Neural progenitor cell (in vitro differentiated cells): ENCODE measurements around the gene ZNF627. TPM values are rescaled to one million over a fixed set of nuclear protein-coding genes. Genes with fewer than 3 reads are reported as not detected.
A peak's percentile ranks its signal among the peaks of the same experiment; 100 is the strongest.

Source experiments
- DNase-seq: peaks from one replicate; pipeline ENCODE4 v3.0.0-alpha.2; 2016; ENCODE audit warnings: low spot score
- H2AFZ ChIP-seq: fragments of 200-600 bp; sonication (generic); replicated peaks from 2 replicates; pipeline ENCODE4 v1.6.1; 2016; ENCODE audit warnings: antibody characterized with exemption
- H3F3A ChIP-seq: fragments of 200-600 bp; sonication (generic); 2 replicates; pipeline ENCODE4 v1.6.1; 2016; ENCODE audit warnings: antibody characterized with exemption, low read depth
- H3K27ac ChIP-seq: fragments of 200-600 bp; sonication (generic); 2 replicates; pipeline ENCODE4 v1.5.1; 2016; ENCODE audit warnings: mild to moderate bottlenecking
- H3K27me3 ChIP-seq: fragments of 200-600 bp; sonication (generic); 2 replicates; pipeline ENCODE4 v1.6.1; 2016; ENCODE audit warnings: mild to moderate bottlenecking, moderate library complexity
- H3K36me3 ChIP-seq: fragments of 200-600 bp; sonication (generic); 2 replicates; pipeline ENCODE4 v1.5.1; 2016
- H3K4me1 ChIP-seq: fragments of 200-600 bp; sonication (generic); 2 replicates; pipeline ENCODE4 v1.6.1; 2016; ENCODE audit warnings: mixed run types
- H3K4me2 ChIP-seq: fragments of 200-600 bp; sonication (generic); 2 replicates; pipeline ENCODE4 v1.6.1; 2016
- H3K4me3 ChIP-seq: fragments of 200-600 bp; sonication (generic); 2 replicates; pipeline ENCODE4 v1.5.1; 2016
- H3K79me2 ChIP-seq: fragments of 200-600 bp; sonication (generic); 2 replicates; pipeline ENCODE4 v1.6.1; 2016; ENCODE audit warnings: low read depth
- H3K9ac ChIP-seq: fragments of 200-600 bp; sonication (generic); 2 replicates; pipeline ENCODE4 v1.6.1; 2016
- H3K9me3 ChIP-seq: fragments of 200-600 bp; sonication (generic); 2 replicates; pipeline ENCODE4 v1.5.1; 2016; ENCODE audit warnings: low read depth
- H4K20me1 ChIP-seq: fragments of 200-600 bp; sonication (generic); 2 replicates; pipeline ENCODE4 v1.6.1; 2016; ENCODE audit warnings: low read depth
- H3K27ac Mint-ChIP-seq: 3 replicates; pipeline ENCODE4 v1.8.0; 2021; ENCODE audit warnings: mixed read lengths
- H3K27me3 Mint-ChIP-seq: 2 replicates; pipeline ENCODE4 v1.8.0; 2022; ENCODE audit warnings: low read depth, mild to moderate bottlenecking, inconsistent platforms, moderate library complexity, mixed read lengths; ENCODE audit not compliant: insufficient read depth
- H3K36me3 Mint-ChIP-seq: 3 replicates; pipeline ENCODE4 v1.8.0; 2021; ENCODE audit warnings: mixed read lengths
- H3K4me1 Mint-ChIP-seq: 3 replicates; pipeline ENCODE4 v1.8.0; 2021; ENCODE audit warnings: mixed read lengths
- H3K4me3 Mint-ChIP-seq: 3 replicates; pipeline ENCODE4 v1.8.0; 2021; ENCODE audit warnings: mild to moderate bottlenecking, moderate library complexity, mixed read lengths
- H3K9me3 Mint-ChIP-seq: 3 replicates; pipeline ENCODE4 v1.8.0; 2020; ENCODE audit warnings: mixed read lengths
- EZH2 ChIP-seq: fragments of 200-600 bp; sonication (generic); IDR thresholded peaks from 2 replicates; pipeline ENCODE4 v1.6.1; 2017; ENCODE audit warnings: antibody characterized with exemption, mild to moderate bottlenecking, moderate library complexity
- EZH2phosphoT487 ChIP-seq: fragments of 200-600 bp; sonication (generic); IDR thresholded peaks from 2 replicates; pipeline ENCODE4 v1.6.1; 2017; ENCODE audit warnings: antibody characterized with exemption
- total RNA-seq: library from RNA; depleted of rRNA; stranded (reverse); fragments of >200 nt; gene quantifications from 2 replicates; pipeline ENCODE4 v1.2.3, GENCODE V29; 2015; ENCODE audit warnings: low replicate concordance
- TF ChIP-seq, protein P1 (sequence below): fragments of 200-600 bp; sonication (generic); IDR thresholded peaks from 2 replicates; pipeline ENCODE4 v1.5.1; 2017; ENCODE audit warnings: antibody characterized with exemption, mild to moderate bottlenecking

ZNF627 gene
- total RNA-seq, 1 donor from 2014 or later, result 38.5 TPM

DNA sequence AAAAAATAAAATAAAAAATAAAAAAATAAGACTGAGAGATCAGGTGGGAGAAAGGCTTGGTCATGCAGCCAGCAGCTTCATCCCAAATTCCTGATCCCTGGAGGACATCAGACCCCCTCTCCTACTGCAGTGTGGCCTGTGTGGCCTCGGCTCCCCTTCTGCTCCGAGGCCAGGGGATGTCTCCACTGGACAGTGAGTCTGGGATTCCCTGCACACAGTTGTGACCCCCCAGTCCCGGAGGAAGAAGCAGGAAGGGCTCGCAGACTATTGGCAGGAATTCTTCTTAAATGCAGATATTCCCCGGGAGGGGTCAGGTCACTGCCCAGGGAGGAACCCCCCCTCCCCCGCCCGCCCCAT, 41.9 kb downstream of the ZNF627 start:
- H3K27me3 ChIP-seq, result no peaks in the 10 kb centered on the region
- Mint-ChIP-seq H3K4me1 (no peaks in the 10 kb centered on the region), H3K36me3 (peaks cover 20% of the 10 kb centered on the region), H3K4me3 (peak overlapping the region; percentile 98), H3K27me3 (peaks cover 2% of the 10 kb centered on the region), H3K27ac (no peak overlapping the region), H3K9me3 (peaks cover 37% of the 10 kb centered on the region)
- TF ChIP-seq, protein P1, sequence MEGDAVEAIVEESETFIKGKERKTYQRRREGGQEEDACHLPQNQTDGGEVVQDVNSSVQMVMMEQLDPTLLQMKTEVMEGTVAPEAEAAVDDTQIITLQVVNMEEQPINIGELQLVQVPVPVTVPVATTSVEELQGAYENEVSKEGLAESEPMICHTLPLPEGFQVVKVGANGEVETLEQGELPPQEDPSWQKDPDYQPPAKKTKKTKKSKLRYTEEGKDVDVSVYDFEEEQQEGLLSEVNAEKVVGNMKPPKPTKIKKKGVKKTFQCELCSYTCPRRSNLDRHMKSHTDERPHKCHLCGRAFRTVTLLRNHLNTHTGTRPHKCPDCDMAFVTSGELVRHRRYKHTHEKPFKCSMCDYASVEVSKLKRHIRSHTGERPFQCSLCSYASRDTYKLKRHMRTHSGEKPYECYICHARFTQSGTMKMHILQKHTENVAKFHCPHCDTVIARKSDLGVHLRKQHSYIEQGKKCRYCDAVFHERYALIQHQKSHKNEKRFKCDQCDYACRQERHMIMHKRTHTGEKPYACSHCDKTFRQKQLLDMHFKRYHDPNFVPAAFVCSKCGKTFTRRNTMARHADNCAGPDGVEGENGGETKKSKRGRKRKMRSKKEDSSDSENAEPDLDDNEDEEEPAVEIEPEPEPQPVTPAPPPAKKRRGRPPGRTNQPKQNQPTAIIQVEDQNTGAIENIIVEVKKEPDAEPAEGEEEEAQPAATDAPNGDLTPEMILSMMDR, result no peak
- TF ChIP-seq EZH2phosphoT487 (no peak), EZH2 (no peak)
- no peaks in the 10 kb centered on the region for H3K9me3 ChIP-seq
- H3K27ac ChIP-seq, result no peak overlapping the region
- H2AFZ ChIP-seq, result peak overlapping the region; percentile 70
- no peaks in the 10 kb centered on the region for H3K4me1 ChIP-seq
- H3K4me3 ChIP-seq, result peak overlapping the region; percentile 69
- peaks cover 18% of the 10 kb centered on the region for H3K79me2 ChIP-seq
- peak overlapping the region; percentile 83 for H3K4me2 ChIP-seq
- H3F3A ChIP-seq, result peaks cover 5% of the 10 kb centered on the region
- no peak overlapping the region for H3K9ac ChIP-seq
- no peaks in the 10 kb centered on the region for H3K36me3 ChIP-seq
- no peaks in the 10 kb centered on the region for H4K20me1 ChIP-seq
- no peak for DNase-seq

DNA sequence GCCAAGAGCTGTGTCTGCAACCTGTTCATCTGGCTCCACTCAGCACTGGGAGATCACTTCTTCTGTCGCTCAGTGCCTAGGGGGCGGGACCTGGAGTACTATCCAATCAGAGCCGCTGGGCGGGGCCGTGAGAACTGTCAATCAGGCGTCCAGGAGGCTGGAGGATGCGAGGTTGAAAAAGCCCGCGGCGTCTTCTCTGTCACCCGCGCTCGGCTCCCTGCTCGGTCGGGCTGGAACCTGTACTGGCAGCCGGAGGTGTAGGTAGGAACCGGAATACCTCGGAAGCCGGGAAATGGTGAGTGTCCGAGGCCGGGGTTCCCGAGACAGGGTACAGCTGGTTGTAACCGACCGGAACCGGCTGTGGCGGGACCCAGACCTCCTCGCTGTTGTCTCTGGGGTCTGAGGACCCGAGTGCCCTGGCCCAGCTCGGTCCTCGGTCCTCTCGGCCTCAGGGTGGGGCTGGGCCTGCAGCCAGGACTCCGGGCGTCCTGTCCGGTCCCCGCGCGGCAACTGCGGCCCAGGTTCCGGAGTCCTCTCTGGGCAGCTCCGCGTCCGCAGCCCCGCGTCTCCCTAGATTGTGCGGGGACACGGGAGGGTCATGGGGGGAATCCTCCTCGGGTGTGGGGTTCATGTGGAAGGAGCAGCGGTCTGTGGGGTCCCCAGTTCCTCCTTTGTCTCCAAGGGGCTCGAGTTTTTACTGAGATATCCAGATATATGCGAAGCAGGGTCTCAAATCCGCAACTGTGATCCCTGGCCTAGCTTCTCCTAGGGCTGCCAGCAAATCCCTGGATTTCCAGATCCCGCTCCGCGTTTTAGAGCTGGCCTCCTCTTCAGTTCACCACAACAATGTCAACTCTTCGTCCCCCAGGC, 42.6 kb downstream of the ZNF627 start:
- peaks cover 2% of the 10 kb centered on the region for H3K27me3 Mint-ChIP-seq
- Histone ChIP-seq H3K79me2 (peaks cover 18% of the 10 kb centered on the region), H3K9ac (peak overlapping the region; percentile 99), H3K36me3 (no peaks in the 10 kb centered on the region), H3K27ac (peak overlapping the region; percentile 76), H3K4me2 (peak overlapping the region; percentile 83), H2AFZ (peak overlapping the region; percentile 94), H3F3A (peaks cover 5% of the 10 kb centered on the region), H3K9me3 (no peaks in the 10 kb centered on the region), H3K4me3 (peak overlapping the region; percentile 69), H3K4me1 (no peaks in the 10 kb centered on the region), H4K20me1 (no peaks in the 10 kb centered on the region), H3K27me3 (no peaks in the 10 kb centered on the region)
- H3K4me3 Mint-ChIP-seq, result peak overlapping the region; percentile 98
- peak; percentile 99 for DNase-seq
- TF ChIP-seq EZH2, result no peak
- TF ChIP-seq EZH2phosphoT487, result no peak
- TF ChIP-seq, protein P1, result no peak
- H3K27ac Mint-ChIP-seq, result peak overlapping the region; percentile 94
- H3K36me3 Mint-ChIP-seq, result peaks cover 25% of the 10 kb centered on the region
- H3K9me3 Mint-ChIP-seq, result peaks cover 36% of the 10 kb centered on the region
- no peaks in the 10 kb centered on the region for H3K4me1 Mint-ChIP-seq

DNA sequence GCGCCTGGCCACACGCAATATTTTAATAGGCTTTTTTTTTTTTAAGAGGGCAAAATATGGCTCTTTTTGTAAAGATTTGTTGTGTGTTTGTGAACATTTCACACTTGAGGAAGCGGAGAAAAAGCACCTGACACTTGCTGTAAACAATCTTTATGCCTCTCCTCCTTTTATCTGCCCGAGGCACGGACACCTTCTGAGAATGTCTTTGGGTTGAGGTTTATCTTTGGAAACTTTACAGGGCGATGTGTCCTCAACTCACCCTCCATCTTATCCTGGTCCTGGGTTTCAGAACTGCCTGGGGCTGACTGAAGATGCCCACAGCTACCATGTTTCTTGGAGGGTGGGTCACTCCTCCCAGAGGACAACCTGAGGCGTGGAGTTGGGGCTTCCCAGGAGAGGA, 44.0 kb downstream of the ZNF627 start:
- H3K36me3 Mint-ChIP-seq, result peaks cover 29% of the 10 kb centered on the region
- TF ChIP-seq EZH2phosphoT487 (no peak), EZH2 (no peak)
- TF ChIP-seq, protein P1, result no peak
- Histone ChIP-seq H3K79me2 (peaks cover 27% of the 10 kb centered on the region), H3K27me3 (no peaks in the 10 kb centered on the region), H3K4me3 (no peak overlapping the region), H3K9me3 (no peaks in the 10 kb centered on the region), H3K4me2 (no peak overlapping the region), H3F3A (peaks cover 5% of the 10 kb centered on the region), H4K20me1 (no peaks in the 10 kb centered on the region), H3K27ac (no peak overlapping the region), H3K4me1 (no peaks in the 10 kb centered on the region), H3K9ac (no peak overlapping the region), H3K36me3 (no peaks in the 10 kb centered on the region), H2AFZ (no peak overlapping the region)
- no peak for DNase-seq
- peak overlapping the region; percentile 53 for H3K4me3 Mint-ChIP-seq
- peaks cover 36% of the 10 kb centered on the region for H3K9me3 Mint-ChIP-seq
- H3K27me3 Mint-ChIP-seq, result peaks cover 2% of the 10 kb centered on the region
- H3K27ac Mint-ChIP-seq, result no peak overlapping the region
- no peaks in the 10 kb centered on the region for H3K4me1 Mint-ChIP-seq
